Measurements from ENCODE around the gene CD48.
"Not testable (repeated sequence)": the region's sequence is repeated elsewhere in the genome, so short reads cannot be mapped to it uniquely, and the experiment has no call there.

CD48 gene

DNA sequence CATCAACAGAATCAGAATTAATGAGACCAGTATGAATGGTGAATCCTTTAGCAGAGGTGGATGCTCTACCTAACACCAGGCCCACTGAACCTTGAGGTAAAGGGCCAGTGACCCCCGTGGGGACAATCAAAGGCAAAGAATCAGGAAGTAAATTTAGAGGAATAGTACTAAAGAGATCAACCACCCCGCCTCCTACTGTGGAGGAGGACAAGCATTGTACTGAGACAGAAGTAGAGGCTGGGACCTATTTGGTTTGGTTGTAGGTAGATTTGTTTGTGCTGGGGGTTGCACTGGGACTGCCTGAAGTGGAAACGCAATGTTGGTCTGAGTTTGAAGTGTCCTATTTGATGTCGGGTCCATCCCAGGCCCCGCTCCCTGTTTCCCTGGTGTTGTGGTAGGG lies 9.5 kb downstream of the CD48 start:
- TF ChIP-seq, protein P1, sequence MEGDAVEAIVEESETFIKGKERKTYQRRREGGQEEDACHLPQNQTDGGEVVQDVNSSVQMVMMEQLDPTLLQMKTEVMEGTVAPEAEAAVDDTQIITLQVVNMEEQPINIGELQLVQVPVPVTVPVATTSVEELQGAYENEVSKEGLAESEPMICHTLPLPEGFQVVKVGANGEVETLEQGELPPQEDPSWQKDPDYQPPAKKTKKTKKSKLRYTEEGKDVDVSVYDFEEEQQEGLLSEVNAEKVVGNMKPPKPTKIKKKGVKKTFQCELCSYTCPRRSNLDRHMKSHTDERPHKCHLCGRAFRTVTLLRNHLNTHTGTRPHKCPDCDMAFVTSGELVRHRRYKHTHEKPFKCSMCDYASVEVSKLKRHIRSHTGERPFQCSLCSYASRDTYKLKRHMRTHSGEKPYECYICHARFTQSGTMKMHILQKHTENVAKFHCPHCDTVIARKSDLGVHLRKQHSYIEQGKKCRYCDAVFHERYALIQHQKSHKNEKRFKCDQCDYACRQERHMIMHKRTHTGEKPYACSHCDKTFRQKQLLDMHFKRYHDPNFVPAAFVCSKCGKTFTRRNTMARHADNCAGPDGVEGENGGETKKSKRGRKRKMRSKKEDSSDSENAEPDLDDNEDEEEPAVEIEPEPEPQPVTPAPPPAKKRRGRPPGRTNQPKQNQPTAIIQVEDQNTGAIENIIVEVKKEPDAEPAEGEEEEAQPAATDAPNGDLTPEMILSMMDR (IDR thresholded peaks at IDR 0.05; ENCODE audit: low read length, missing control alignments), result no peak
- no peak overlapping the region for H3K4me3 ChIP-seq (replicated peaks; ENCODE audit: low read depth, low read length)
- no peak for DNase-seq (ENCODE audit: low read depth)

DNA sequence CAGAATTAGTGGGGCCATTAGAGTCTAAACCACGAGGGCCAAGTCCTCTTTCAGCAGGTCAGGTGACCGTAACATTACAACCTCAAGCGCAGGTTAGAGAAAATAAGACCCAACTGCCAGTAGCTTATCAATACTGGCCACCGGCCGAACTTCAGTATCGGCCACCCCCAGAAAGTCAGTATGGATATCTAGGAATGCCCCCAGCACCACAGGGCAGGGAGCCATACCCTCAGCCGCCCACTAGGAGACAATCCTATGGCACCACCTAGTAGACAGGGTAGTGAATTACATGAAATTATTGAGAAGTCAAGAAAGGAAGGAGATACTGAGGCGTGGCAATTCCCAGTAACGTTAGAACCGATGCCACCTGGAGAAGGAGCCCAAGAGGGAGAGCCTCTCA lies 19.2 kb downstream of the CD48 start:
- H3K4me3 ChIP-seq (replicated peaks; ENCODE audit: low read depth, low read length); DNase-seq (ENCODE audit: low read depth): not testable (repeated sequence)

DNA sequence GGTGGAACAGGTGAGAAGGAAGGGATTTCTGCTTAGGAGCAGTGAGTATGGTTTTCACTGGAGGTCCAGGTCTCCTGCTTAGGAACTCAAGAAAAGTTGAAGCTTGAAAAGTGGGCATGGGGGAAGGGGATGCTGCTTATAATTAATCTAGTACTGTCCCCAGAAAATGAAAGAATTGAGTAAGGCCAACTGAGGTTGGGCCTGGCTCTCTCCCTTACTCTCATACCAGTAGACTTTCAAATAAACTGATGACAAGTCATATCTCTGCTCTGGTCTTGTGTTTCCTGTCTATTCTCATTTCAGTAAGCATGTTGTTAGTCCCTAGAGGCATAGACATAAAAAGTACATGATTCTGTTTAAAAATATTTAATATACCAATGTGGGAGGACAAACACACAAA lies 26.4 kb downstream of the CD48 start:
- DNase-seq (ENCODE audit: low read depth), result no peak
- TF ChIP-seq, protein P1 (IDR thresholded peaks at IDR 0.05; ENCODE audit: low read length, missing control alignments), result no peak
- H3K4me3 ChIP-seq (replicated peaks; ENCODE audit: low read depth, low read length), result no peak overlapping the region

DNA sequence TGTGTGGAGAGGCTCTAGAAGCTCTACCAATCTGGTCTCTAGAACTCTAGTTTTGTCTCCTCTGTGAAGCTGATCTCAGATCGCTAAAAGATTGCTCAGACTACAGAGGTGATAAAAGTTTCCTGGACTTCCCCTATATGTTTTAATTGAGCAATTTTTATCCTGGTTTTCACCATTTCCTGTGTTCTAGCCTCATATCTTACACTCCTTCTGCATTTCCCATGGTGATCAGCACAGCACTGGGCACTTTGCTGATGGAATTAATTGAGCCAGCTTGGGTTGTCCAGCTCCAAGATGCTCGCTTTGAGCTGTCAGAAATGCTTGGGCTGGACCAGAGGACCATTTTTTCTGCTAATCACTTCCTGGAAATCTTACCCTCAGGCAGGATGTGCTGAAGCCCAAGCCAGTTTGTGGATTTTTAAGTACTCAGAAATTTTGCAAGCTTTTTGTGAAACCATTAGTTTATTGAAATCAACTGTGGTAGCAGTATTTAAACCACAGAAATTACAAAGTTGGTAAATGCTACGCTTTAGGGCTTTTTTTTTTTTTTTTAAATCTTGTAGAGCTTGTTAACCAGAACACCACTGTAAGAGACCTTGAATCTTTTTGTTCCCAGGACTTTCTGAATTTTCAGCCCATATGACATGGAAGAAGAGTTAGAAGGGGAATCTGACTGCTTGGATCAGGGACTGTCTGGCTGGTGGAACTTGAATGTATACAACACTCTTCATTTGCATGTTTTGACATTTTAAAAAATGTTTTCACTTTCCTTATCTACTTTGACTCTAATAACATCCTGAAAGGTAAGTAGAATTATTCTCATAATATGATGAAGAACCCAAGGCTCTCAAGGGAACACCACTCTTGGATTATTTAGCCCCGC lies 28.4 kb downstream of the CD48 start:
- no peak for DNase-seq (ENCODE audit: low read depth)
- H3K4me3 ChIP-seq (replicated peaks; ENCODE audit: low read depth, low read length), result no peak overlapping the region
- TF ChIP-seq, protein P1 (IDR thresholded peaks at IDR 0.05; ENCODE audit: low read length, missing control alignments), result no peak

DNA sequence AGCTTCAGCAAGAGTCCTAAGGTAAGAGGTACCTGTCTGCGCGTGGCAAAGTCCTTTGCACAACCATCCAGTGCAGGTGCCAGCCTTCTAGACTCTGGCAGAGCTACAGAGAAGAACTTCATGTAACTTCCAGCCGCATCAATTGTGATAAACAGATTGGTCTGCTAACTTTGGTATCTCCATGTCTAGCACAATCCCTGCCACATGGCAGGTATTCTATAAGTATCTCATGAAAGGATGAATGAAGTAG lies 29.8 kb downstream of the CD48 start:
- TF ChIP-seq, protein P1 (IDR thresholded peaks at IDR 0.05; ENCODE audit: low read length, missing control alignments), result no peak
- H3K4me3 ChIP-seq (replicated peaks; ENCODE audit: low read depth, low read length), result no peak overlapping the region
- DNase-seq (ENCODE audit: low read depth), result no peak

DNA sequence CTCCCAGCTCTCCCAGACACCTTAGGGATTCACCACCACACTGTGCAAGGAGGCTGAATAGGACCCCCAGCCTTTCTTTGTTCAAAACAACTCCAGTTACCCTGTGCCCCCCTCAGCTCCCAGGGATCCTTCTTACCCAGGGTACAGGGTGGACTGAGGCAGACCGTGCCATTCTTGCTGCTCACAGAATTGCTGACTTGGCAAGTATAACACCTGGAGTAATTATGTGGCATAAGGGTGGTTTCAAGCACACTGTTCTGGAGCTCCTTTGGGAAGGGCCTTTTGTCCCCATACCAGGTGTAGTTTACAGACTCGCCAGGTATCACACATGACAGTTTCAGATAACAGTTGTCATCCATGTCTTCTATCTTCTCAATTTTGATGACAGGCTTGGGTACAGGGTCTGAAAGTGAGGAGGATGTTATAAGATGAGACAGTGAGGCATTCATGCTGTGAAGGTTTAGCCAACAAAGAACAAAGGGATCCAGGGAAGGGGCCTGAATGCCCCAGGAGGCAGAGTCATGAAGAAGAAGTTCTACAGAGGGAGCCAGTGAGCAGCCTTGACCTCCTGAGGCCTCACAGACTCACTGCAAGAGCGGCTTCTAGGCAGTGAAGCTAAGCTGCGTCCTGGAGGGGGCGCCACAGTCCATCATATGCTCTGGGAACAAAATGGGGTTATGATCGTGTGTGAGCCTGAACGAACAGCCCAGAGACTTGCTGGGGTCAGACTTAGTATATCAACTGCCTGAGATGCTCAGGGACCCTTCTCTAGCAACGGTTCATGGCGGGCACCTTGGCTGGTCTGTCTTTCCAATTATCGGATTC lies 30.3 kb downstream of the CD48 start:
- TF ChIP-seq, protein P1 (IDR thresholded peaks at IDR 0.05; ENCODE audit: low read length, missing control alignments), result peak; percentile 50
- DNase-seq (ENCODE audit: low read depth), result peak; percentile 62

DNA sequence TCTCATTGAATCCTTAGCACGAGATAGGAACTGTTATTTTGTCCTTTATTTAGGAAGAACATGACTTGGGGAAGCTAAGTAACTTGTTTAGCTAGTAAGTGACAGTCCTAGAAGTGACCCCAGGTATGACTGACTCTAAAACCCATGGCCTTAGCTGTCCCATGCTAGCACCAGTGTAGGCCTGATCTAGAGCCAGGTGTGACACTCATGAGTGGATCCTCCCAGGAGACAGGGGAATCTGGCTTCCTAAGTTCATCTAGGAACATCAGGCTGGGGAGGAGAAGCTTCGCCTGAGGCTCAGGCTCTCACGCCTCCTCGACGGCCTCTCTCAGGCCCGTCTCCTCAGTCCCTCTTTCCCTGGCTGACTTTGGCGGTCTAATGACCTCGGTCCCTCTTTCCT lies 31.2 kb downstream of the CD48 start:
- H3K4me3 ChIP-seq (replicated peaks; ENCODE audit: low read depth, low read length), result no peak overlapping the region
- TF ChIP-seq, protein P1 (IDR thresholded peaks at IDR 0.05; ENCODE audit: low read length, missing control alignments), result no peak
- no peak for DNase-seq (ENCODE audit: low read depth)

More for the DNA sequence above, 30.3 kb downstream of the CD48 start:
- H3K4me3 ChIP-seq (replicated peaks; ENCODE audit: low read depth, low read length), result no peak overlapping the region

Data from fibroblast of pulmonary artery (primary cell).